Gastroesophageal sphincter (tissue), 3 donors: ENCODE measurements around the gene WDR88.

Experiments used
- CTCF ChIP-seq, 4 experiments: fragments of 200-600 bp in 2 of 4; fragments of 450-650 bp in 2 of 4; sonication (generic) in 1 of 4; IDR thresholded peaks; one replicate each; pipeline ENCODE4 v1.5.1; 2017 to 2019; ENCODE audit warnings: antibody characterized with exemption in 4 of 4, mild to moderate bottlenecking in 2 of 4, moderate library complexity in 2 of 4
- EP300 ChIP-seq: sonication (generic); formaldehyde crosslinking; IDR thresholded peaks from one replicate; pipeline ENCODE4 v1.6.1; 2017; ENCODE audit warnings: antibody characterized with exemption, mild to moderate bottlenecking
- POLR2A ChIP-seq, 2 donors: fragments of 450-650 bp; IDR thresholded peaks; one replicate each; pipeline ENCODE4 v1.6.1; 2017; ENCODE audit warnings: antibody characterized with exemption in 2 of 2, mild to moderate bottlenecking in 2 of 2, moderate library complexity in 1 of 2
- POLR2AphosphoS5 ChIP-seq: sonication (generic); formaldehyde crosslinking; IDR thresholded peaks from one replicate; pipeline ENCODE4 v1.6.1; 2017; ENCODE audit warnings: antibody characterized with exemption

- TF ChIP-seq CTCF (IDR thresholded peaks at IDR 0.05) (no peak), POLR2A (IDR thresholded peaks at IDR 0.05) (no peak), POLR2AphosphoS5 (no peak), EP300 (no peak)
These were observed 70.1 kb downstream of the WDR88 start for GRCh38 chr19:33201886-33202545.
